ENCODE results near the gene PNO1. TPM values are rescaled to one million over a fixed set of nuclear protein-coding genes. Genes with fewer than 3 reads are reported as not detected.

The PNO1 gene
- polyA plus RNA-seq, 1 donor (not counting 4 experiments of a cell fraction or from before 2014, with no cell fraction given): 22.5 TPM

GRCh38 chr2:68178954-68179627, 21.4 kb downstream of the PNO1 start:
- Histone ChIP-seq H3K4me1 (ENCODE audit: control insufficient read depth, extremely low read depth, insufficient read depth, low read length) (no peaks in the 10 kb centered on the region), H3K9ac (ENCODE audit: control insufficient read depth, extremely low read depth, insufficient read depth, low read length) (no peak overlapping the region), H3K79me2 (ENCODE audit: control insufficient read depth, insufficient read depth, low read length) (peaks cover 6% of the 10 kb centered on the region), H3K4me2 (ENCODE audit: control insufficient read depth, extremely low read depth, insufficient read depth, low read depth, low read length) (no peak overlapping the region), H3K4me3 (ENCODE audit: control insufficient read depth in 2 of 3, extremely low read depth in 1 of 3, insufficient read depth in 2 of 3, low read depth in 1 of 3, low read length in 3 of 3) (no peak overlapping the region), H3K27ac (ENCODE audit: control insufficient read depth, insufficient read depth, low read length) (no peak overlapping the region), H3K9me1 (ENCODE audit: control insufficient read depth, extremely low read depth, insufficient read depth, low read length) (no peaks in the 10 kb centered on the region), H4K20me1 (ENCODE audit: control insufficient read depth, extremely low read depth, insufficient read depth, low read length) (no peaks in the 10 kb centered on the region), H2AFZ (ENCODE audit: control insufficient read depth, low read length) (no peak overlapping the region), H3K9me3 (ENCODE audit: control insufficient read depth, low read depth, low read length) (no peaks in the 10 kb centered on the region), H3K36me3 (ENCODE audit: control insufficient read depth in 2 of 2, extremely low read depth in 1 of 2, insufficient read depth in 2 of 2, low read length in 2 of 2) (peaks cover 13 to 23% of the 10 kb centered on the region in 2 experiments), H3K27me3 (ENCODE audit: control insufficient read depth, extremely low read depth, insufficient read depth, low read length) (no peaks in the 10 kb centered on the region)
- dilution Hi-C loops (cut with MboI; ENCODE audit: extremely low pct_ligation_motif_present, low sequenced_read_pairs): no loop called here
- TF ChIP-seq CTCF (optimal IDR thresholded peaks at IDR 0.05 in 1 of 3, IDR thresholded peaks at IDR 0.05 in 1 of 3, conservative IDR thresholded peaks at IDR 0.05 in 1 of 3; ENCODE audit: extremely low read depth in 1 of 3, insufficient read depth in 2 of 3, low read length in 3 of 3): no peak
- no peak for TF ChIP-seq EZH2 (IDR thresholded peaks at IDR 0.05; ENCODE audit: low read length)
- no peak for DNase-seq (ENCODE audit: low read depth, low spot score)
- FAIRE-seq: no peak

GRCh38 chr2:68182902-68183301, 25.2 kb downstream of the PNO1 start:
- H3K27ac ChIP-seq (ENCODE audit: control insufficient read depth, insufficient read depth, low read length): no peak overlapping the region
- H3K79me2 ChIP-seq (ENCODE audit: control insufficient read depth, insufficient read depth, low read length): peaks cover 8% of the 10 kb centered on the region
- no peaks in the 10 kb centered on the region for H3K9me1 ChIP-seq (ENCODE audit: control insufficient read depth, extremely low read depth, insufficient read depth, low read length)
- DNase-seq (ENCODE audit: low read depth, low spot score): no peak
- no peak overlapping the region for H3K9ac ChIP-seq (ENCODE audit: control insufficient read depth, extremely low read depth, insufficient read depth, low read length)
- no peak for TF ChIP-seq CTCF (optimal IDR thresholded peaks at IDR 0.05 in 1 of 3, IDR thresholded peaks at IDR 0.05 in 1 of 3, conservative IDR thresholded peaks at IDR 0.05 in 1 of 3; ENCODE audit: extremely low read depth in 1 of 3, insufficient read depth in 2 of 3, low read length in 3 of 3)
- no peak for TF ChIP-seq EZH2 (IDR thresholded peaks at IDR 0.05; ENCODE audit: low read length)
- H3K9me3 ChIP-seq (ENCODE audit: control insufficient read depth, low read depth, low read length): no peaks in the 10 kb centered on the region
- no peak overlapping the region for H2AFZ ChIP-seq (ENCODE audit: control insufficient read depth, low read length)
- dilution Hi-C loops (cut with MboI; ENCODE audit: extremely low pct_ligation_motif_present, low sequenced_read_pairs): no loop called here
- no peaks in the 10 kb centered on the region for H3K4me1 ChIP-seq (ENCODE audit: control insufficient read depth, extremely low read depth, insufficient read depth, low read length)
- no peak overlapping the region for H3K4me3 ChIP-seq (ENCODE audit: control insufficient read depth in 2 of 3, extremely low read depth in 1 of 3, insufficient read depth in 2 of 3, low read depth in 1 of 3, low read length in 3 of 3)
- no peaks in the 10 kb centered on the region for H3K27me3 ChIP-seq (ENCODE audit: control insufficient read depth, extremely low read depth, insufficient read depth, low read length)
- no peak for FAIRE-seq
- H4K20me1 ChIP-seq (ENCODE audit: control insufficient read depth, extremely low read depth, insufficient read depth, low read length): peaks cover 4% of the 10 kb centered on the region
- no peak overlapping the region for H3K4me2 ChIP-seq (ENCODE audit: control insufficient read depth, extremely low read depth, insufficient read depth, low read depth, low read length)
- peaks cover 13 to 20% of the 10 kb centered on the region in 2 experiments for H3K36me3 ChIP-seq (ENCODE audit: control insufficient read depth in 2 of 2, extremely low read depth in 1 of 2, insufficient read depth in 2 of 2, low read length in 2 of 2)
